Fibroblast of lung (primary cell): ENCODE measurements around the gene LTBP1. TPM values are rescaled to one million over a fixed set of nuclear protein-coding genes. Genes with fewer than 3 reads are reported as not detected.

Experiments used
- DNase-seq, 2 donors: peaks; one replicate each; pipeline versions ENCODE4 v3.0.0 to v3.0.0-alpha.2; 2010; ENCODE audit warnings: low read depth in 2 of 2
- H2AFZ ChIP-seq: 2 replicates; pipeline ENCODE4 v1.5.1; 2012; ENCODE audit warnings: low read length, control low read depth, inconsistent platforms
- H3K27ac ChIP-seq: 2 replicates; pipeline ENCODE4 v1.5.1; 2011; ENCODE audit warnings: low read length, control low read depth; ENCODE audit not compliant: insufficient read depth
- H3K27me3 ChIP-seq: 2 replicates; pipeline ENCODE4 v1.5.1; 2011; ENCODE audit warnings: mild to moderate bottlenecking, low read length; ENCODE audit not compliant: control insufficient read depth, insufficient read depth
- H3K36me3 ChIP-seq: 2 replicates; pipeline ENCODE4 v1.5.1; 2011; ENCODE audit warnings: low read length; ENCODE audit not compliant: control insufficient read depth, insufficient read depth
- H3K4me1 ChIP-seq: 2 replicates; pipeline ENCODE4 v1.5.1; 2011; ENCODE audit warnings: low read length; ENCODE audit not compliant: control insufficient read depth, insufficient read depth; ENCODE audit errors: extremely low read depth
- H3K4me2 ChIP-seq: 2 replicates; pipeline ENCODE4 v1.5.1; 2011; ENCODE audit warnings: low read length, control low read depth; ENCODE audit not compliant: insufficient read depth; ENCODE audit errors: extremely low read depth
- H3K4me3 ChIP-seq, 4 experiments: fragments of 200-600 bp in 1 of 4; sonication (generic) in 1 of 4; replicated peaks in 1 of 4; 2 replicates each; pipeline ENCODE4 v1.5.1; 2011 to 2016; ENCODE audit warnings: low read length in 4 of 4, low read depth in 3 of 4, mild to moderate bottlenecking in 3 of 4, control low read depth in 2 of 4, inconsistent platforms in 1 of 4, mixed read lengths in 1 of 4; ENCODE audit not compliant: insufficient read depth in 1 of 4; ENCODE audit errors: control extremely low read depth in 1 of 4
- H3K79me2 ChIP-seq: 2 replicates; pipeline ENCODE4 v1.5.1; 2012; ENCODE audit warnings: mild to moderate bottlenecking, low read length, inconsistent platforms; ENCODE audit not compliant: control insufficient read depth, insufficient read depth
- H3K9ac ChIP-seq: 2 replicates; pipeline ENCODE4 v1.5.1; 2011; ENCODE audit warnings: mild to moderate bottlenecking, low read length, control low read depth; ENCODE audit not compliant: insufficient read depth
- H3K9me3 ChIP-seq: 2 replicates; pipeline ENCODE4 v1.5.1; 2012; ENCODE audit warnings: low read depth, low read length; ENCODE audit not compliant: control insufficient read depth, insufficient read depth
- H4K20me1 ChIP-seq: 2 replicates; pipeline ENCODE4 v1.5.1; 2011; ENCODE audit warnings: low read length; ENCODE audit not compliant: control insufficient read depth, insufficient read depth; ENCODE audit errors: extremely low read depth
- EZH2 ChIP-seq: IDR thresholded peaks from 2 replicates; pipeline ENCODE4 v1.5.1; 2012; ENCODE audit warnings: low read length, control low read depth, mild to moderate bottlenecking; ENCODE audit errors: missing control alignments
- polyA plus RNA-seq, 2 donors: library from polyadenylated mRNA; depleted of rRNA in 1 of 2; stranded (reverse) in 1 of 2; unstranded in 1 of 2; fragments of >200 nt; gene quantifications; 2 replicates each; pipeline ENCODE4 v1.2.1, GENCODE V29; 2011 to 2012; ENCODE audit warnings: missing spikeins in 1 of 2
- total RNA-seq: library from RNA; depleted of rRNA; stranded (reverse); fragments of >200 nt; gene quantifications from 2 replicates; pipeline ENCODE4 v1.2.1, GENCODE V29; 2014
- TF ChIP-seq, protein P1 (sequence below), 2 donors: IDR thresholded peaks in 1 of 2; conservative IDR thresholded peaks in 1 of 2; 1 replicate in 1 of 2; 2 replicates in 1 of 2; pipeline ENCODE4 v1.5.1; 2011 to 2012; ENCODE audit warnings: low read length in 2 of 2, control low read depth in 1 of 2, inconsistent platforms in 1 of 2, low read depth in 1 of 2, mild to moderate bottlenecking in 1 of 2

The LTBP1 gene
- total and polyA plus RNA-seq, 2 donors (not counting 1 experiment from before 2014, with no cell fraction given) = 254 to 324 TPM

DNA sequence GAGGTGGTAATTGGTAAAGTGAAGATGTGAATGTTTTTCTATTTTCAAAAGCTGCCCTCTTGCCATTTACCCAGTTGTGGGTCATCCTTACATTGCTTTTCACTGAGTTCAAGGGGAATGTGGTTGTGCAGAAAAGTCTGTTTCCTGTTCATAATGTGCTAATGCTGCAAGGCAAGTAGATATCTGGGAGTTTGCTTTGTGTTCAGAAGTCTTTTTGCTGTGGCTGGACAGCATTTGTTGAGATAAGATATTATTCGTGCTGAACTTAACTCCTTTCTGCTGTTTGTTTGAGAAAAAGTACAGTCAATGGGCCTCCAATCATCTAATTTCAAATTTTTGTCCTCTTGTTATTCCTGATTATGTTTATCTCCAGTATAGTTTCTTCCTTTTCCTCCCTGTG lies 263.2 kb downstream of the LTBP1 start:
- peaks cover 37% of the 10 kb centered on the region for H3K4me1 ChIP-seq
- H3K36me3 ChIP-seq = no peaks in the 10 kb centered on the region
- H3K4me3 ChIP-seq = no peak overlapping the region
- peaks cover 16% of the 10 kb centered on the region for H3K79me2 ChIP-seq
- DNase-seq = peak; percentile 52 to 65
- TF ChIP-seq, protein P1, sequence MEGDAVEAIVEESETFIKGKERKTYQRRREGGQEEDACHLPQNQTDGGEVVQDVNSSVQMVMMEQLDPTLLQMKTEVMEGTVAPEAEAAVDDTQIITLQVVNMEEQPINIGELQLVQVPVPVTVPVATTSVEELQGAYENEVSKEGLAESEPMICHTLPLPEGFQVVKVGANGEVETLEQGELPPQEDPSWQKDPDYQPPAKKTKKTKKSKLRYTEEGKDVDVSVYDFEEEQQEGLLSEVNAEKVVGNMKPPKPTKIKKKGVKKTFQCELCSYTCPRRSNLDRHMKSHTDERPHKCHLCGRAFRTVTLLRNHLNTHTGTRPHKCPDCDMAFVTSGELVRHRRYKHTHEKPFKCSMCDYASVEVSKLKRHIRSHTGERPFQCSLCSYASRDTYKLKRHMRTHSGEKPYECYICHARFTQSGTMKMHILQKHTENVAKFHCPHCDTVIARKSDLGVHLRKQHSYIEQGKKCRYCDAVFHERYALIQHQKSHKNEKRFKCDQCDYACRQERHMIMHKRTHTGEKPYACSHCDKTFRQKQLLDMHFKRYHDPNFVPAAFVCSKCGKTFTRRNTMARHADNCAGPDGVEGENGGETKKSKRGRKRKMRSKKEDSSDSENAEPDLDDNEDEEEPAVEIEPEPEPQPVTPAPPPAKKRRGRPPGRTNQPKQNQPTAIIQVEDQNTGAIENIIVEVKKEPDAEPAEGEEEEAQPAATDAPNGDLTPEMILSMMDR (conservative IDR thresholded peaks at IDR 0.05 in 1 of 2, IDR thresholded peaks at IDR 0.05 in 1 of 2; ENCODE audit: low read depth in 1 of 2, low read length in 2 of 2) = no peak
- no peak for TF ChIP-seq EZH2
- no peaks in the 10 kb centered on the region for H3K9me3 ChIP-seq
- H4K20me1 ChIP-seq = no peaks in the 10 kb centered on the region
- H3K4me2 ChIP-seq = no peak overlapping the region
- no peaks in the 10 kb centered on the region for H3K27me3 ChIP-seq
- H3K9ac ChIP-seq = no peak overlapping the region
- H2AFZ ChIP-seq = no peak overlapping the region
- peak overlapping the region; percentile 66 for H3K27ac ChIP-seq

DNA sequence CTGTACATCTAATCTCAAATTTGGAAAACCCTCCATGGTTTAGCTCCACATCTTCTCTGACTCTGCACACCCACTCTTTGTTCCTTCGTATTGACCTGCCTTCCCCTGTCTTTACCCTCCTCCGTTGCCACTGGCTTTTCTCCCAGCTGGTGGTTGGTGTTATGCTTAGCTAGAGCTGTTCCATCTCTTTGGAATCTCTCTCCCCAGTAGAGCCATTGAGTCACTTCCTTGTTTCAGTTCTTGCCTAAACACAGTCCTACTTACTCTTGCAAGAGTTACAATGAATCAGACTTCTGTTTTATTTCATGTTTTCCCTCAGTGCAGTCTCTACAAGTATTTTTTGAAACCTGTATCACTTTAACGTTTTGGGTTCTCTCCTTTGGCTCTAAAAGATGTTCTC lies 263.9 kb downstream of the LTBP1 start:
- Histone ChIP-seq H3K4me2 (peak overlapping the region; percentile 32), H3K36me3 (no peaks in the 10 kb centered on the region), H3K27me3 (no peaks in the 10 kb centered on the region), H3K4me3 (no peak overlapping the region), H3K27ac (peak overlapping the region; percentile 95), H2AFZ (no peak overlapping the region), H3K9me3 (no peaks in the 10 kb centered on the region), H3K79me2 (peaks cover 16% of the 10 kb centered on the region), H3K9ac (no peak overlapping the region), H4K20me1 (no peaks in the 10 kb centered on the region), H3K4me1 (peaks cover 40% of the 10 kb centered on the region)
- peak; percentile 97 to 99 for DNase-seq
- TF ChIP-seq, protein P1 (conservative IDR thresholded peaks at IDR 0.05 in 1 of 2, IDR thresholded peaks at IDR 0.05 in 1 of 2; ENCODE audit: low read depth in 1 of 2, low read length in 2 of 2) = no peak
- TF ChIP-seq EZH2 = no peak

DNA sequence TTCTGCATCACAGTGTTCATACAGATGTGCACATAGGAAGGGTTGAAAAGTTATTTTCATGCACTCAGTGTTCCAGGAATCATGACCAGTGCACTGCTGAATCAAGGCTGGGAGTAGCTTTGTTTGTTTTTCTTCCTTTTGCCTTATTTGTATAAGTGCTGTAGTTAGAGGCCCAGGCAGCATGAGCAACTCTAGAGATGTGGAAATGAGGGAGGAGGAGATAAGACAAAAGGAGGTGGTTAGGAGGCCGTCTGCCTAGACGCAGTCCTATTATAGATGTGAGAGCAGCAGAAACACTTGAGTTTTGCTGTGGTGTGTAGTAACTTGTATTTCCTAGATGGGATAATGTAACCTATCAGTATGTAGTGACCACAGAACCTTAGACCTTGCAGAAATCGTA lies 265.4 kb downstream of the LTBP1 start:
- peak overlapping the region; percentile 95 for H3K27ac ChIP-seq

More for the DNA sequence above, 265.4 kb downstream of the LTBP1 start:
- Histone ChIP-seq H3K27me3 (no peaks in the 10 kb centered on the region), H2AFZ (no peak overlapping the region), H3K9me3 (no peaks in the 10 kb centered on the region), H3K79me2 (peaks cover 18% of the 10 kb centered on the region), H3K4me2 (peak overlapping the region; percentile 55), H3K9ac (no peak overlapping the region), H4K20me1 (no peaks in the 10 kb centered on the region), H3K4me3 (no peak overlapping the region), H3K4me1 (peaks cover 52% of the 10 kb centered on the region), H3K36me3 (no peaks in the 10 kb centered on the region)
- peak; percentile 97 to 98 for DNase-seq
- TF ChIP-seq, protein P1 (conservative IDR thresholded peaks at IDR 0.05 in 1 of 2, IDR thresholded peaks at IDR 0.05 in 1 of 2; ENCODE audit: low read depth in 1 of 2, low read length in 2 of 2) = no peak
- no peak for TF ChIP-seq EZH2
